ENCODE data around the gene REG1A. TPM values are rescaled to one million over a fixed set of nuclear protein-coding genes. Genes with fewer than 3 reads are reported as not detected.

REG1A gene
- total and polyA plus RNA-seq, 4 donors = 0.33 to 0.98 TPM; not detected in 2

DNA sequence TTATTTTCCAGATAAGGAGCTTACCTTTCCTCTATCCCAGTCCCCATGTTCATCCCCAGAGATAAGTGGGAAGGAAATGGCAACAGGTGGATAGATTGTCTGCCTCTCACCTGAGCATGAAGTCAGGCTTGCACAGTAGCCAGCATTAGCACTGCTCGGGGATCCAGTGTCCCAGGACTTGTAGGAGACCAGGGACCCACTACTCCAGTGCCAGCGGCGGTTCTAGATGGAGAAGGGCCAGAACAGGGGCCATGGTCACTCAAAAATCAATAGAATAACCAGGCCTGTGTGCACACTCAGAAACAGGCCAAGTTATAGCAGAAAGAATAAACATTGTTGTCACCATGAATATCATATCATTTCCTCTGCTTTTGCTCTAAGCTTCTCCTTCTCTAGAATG lies 34.9 kb upstream of the REG1A start:
- H3K4me1 ChIP-seq (ENCODE audit: control insufficient read depth in 4 of 4, insufficient read depth in 4 of 4, low read length in 3 of 4) = no peaks in the 10 kb centered on the region
- no peak overlapping the region for H3K9ac ChIP-seq (ENCODE audit: low read depth in 1 of 2, low read length in 2 of 2)
- TF ChIP-seq SP1 (IDR thresholded peaks at IDR 0.05) (no peak), FOXA1 (IDR thresholded peaks at IDR 0.05) (no peak), RXRA (IDR thresholded peaks at IDR 0.05) (no peak), JUND (IDR thresholded peaks at IDR 0.05) (no peak), TAF1 (conservative IDR thresholded peaks at IDR 0.05) (no peak), FOXA2 (IDR thresholded peaks at IDR 0.05) (no peak), HNF4A (conservative IDR thresholded peaks at IDR 0.05) (no peak)
- TF ChIP-seq, protein P1, sequence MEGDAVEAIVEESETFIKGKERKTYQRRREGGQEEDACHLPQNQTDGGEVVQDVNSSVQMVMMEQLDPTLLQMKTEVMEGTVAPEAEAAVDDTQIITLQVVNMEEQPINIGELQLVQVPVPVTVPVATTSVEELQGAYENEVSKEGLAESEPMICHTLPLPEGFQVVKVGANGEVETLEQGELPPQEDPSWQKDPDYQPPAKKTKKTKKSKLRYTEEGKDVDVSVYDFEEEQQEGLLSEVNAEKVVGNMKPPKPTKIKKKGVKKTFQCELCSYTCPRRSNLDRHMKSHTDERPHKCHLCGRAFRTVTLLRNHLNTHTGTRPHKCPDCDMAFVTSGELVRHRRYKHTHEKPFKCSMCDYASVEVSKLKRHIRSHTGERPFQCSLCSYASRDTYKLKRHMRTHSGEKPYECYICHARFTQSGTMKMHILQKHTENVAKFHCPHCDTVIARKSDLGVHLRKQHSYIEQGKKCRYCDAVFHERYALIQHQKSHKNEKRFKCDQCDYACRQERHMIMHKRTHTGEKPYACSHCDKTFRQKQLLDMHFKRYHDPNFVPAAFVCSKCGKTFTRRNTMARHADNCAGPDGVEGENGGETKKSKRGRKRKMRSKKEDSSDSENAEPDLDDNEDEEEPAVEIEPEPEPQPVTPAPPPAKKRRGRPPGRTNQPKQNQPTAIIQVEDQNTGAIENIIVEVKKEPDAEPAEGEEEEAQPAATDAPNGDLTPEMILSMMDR (IDR thresholded peaks at IDR 0.05; ENCODE audit: low read depth, low read length, missing input control) = no peak
- TF ChIP-seq, protein P2, sequence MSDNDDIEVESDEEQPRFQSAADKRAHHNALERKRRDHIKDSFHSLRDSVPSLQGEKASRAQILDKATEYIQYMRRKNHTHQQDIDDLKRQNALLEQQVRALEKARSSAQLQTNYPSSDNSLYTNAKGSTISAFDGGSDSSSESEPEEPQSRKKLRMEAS (IDR thresholded peaks at IDR 0.05) = no peak
- no peak overlapping the region for H3K4me3 ChIP-seq (ENCODE audit: low read depth in 1 of 3, low read length in 3 of 3)
- no peaks in the 10 kb centered on the region for H3K9me3 ChIP-seq (ENCODE audit: control insufficient read depth in 4 of 4, low read length in 3 of 4)
- no peaks in the 10 kb centered on the region for H3K27me3 ChIP-seq (ENCODE audit: control insufficient read depth in 4 of 4, insufficient read depth in 4 of 4, low read length in 3 of 4)
- H3K27ac ChIP-seq (ENCODE audit: low read depth in 1 of 2, low read length in 2 of 2) = no peak overlapping the region
- no peaks in the 10 kb centered on the region for H3K36me3 ChIP-seq (ENCODE audit: control insufficient read depth in 4 of 4, insufficient read depth in 3 of 4, low read depth in 1 of 4, low read length in 3 of 4)
- DNase-seq (ENCODE audit: low spot score) = no peak
- WGBS = 57% methylated on average over 3 of the region's 3 CpGs

DNA sequence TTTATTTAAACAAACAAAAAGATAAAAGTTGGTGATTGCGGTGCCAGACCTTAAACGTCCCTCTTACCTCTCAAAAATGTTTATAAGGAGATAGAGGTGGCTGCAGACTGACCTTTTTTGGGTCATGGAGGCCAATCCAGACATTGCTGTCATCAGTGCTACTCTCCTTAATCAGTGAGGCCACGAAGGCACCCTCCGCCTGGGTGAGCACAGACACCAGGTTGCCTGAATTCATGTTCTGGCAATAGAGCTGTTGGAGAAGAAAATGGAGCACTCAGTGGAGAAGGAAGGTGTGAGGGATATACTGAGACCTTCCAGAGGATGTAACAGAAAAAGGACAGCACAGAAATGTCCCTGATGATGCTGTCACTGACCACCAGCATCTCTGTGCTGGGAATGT lies 34.0 kb upstream of the REG1A start:
- no peak overlapping the region for H3K9ac ChIP-seq (ENCODE audit: low read depth in 1 of 2, low read length in 2 of 2)
- no peak overlapping the region for H3K4me3 ChIP-seq (ENCODE audit: low read depth in 1 of 3, low read length in 3 of 3)
- no peak for DNase-seq (ENCODE audit: low spot score)
- WGBS = 69% methylated on average over 4 of the region's 4 CpGs
- TF ChIP-seq, protein P2 (IDR thresholded peaks at IDR 0.05) = no peak
- TF ChIP-seq HNF4A (conservative IDR thresholded peaks at IDR 0.05) (no peak), HNF4G (IDR thresholded peaks at IDR 0.05) (no peak), JUND (IDR thresholded peaks at IDR 0.05) (no peak), GABPA (IDR thresholded peaks at IDR 0.05 in 1 of 2, conservative IDR thresholded peaks at IDR 0.05 in 1 of 2) (no peak), RAD21 (IDR thresholded peaks at IDR 0.05) (no peak), EGR1 (IDR thresholded peaks at IDR 0.05; ENCODE audit: low read depth in 2 of 2) (no peak), RXRA (IDR thresholded peaks at IDR 0.05) (no peak)
- TF ChIP-seq, protein P3, sequence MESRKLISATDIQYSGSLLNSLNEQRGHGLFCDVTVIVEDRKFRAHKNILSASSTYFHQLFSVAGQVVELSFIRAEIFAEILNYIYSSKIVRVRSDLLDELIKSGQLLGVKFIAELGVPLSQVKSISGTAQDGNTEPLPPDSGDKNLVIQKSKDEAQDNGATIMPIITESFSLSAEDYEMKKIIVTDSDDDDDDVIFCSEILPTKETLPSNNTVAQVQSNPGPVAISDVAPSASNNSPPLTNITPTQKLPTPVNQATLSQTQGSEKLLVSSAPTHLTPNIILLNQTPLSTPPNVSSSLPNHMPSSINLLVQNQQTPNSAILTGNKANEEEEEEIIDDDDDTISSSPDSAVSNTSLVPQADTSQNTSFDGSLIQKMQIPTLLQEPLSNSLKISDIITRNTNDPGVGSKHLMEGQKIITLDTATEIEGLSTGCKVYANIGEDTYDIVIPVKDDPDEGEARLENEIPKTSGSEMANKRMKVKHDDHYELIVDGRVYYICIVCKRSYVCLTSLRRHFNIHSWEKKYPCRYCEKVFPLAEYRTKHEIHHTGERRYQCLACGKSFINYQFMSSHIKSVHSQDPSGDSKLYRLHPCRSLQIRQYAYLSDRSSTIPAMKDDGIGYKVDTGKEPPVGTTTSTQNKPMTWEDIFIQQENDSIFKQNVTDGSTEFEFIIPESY (IDR thresholded peaks at IDR 0.05) = no peak
- H3K36me3 ChIP-seq (ENCODE audit: control insufficient read depth in 4 of 4, insufficient read depth in 3 of 4, low read depth in 1 of 4, low read length in 3 of 4) = no peaks in the 10 kb centered on the region
- H3K27me3 ChIP-seq (ENCODE audit: control insufficient read depth in 4 of 4, insufficient read depth in 4 of 4, low read length in 3 of 4) = no peaks in the 10 kb centered on the region
- no peak overlapping the region for H3K27ac ChIP-seq (ENCODE audit: low read depth in 1 of 2, low read length in 2 of 2)
- H3K9me3 ChIP-seq (ENCODE audit: control insufficient read depth in 4 of 4, low read length in 3 of 4) = no peaks in the 10 kb centered on the region
- no peaks in the 10 kb centered on the region for H3K4me1 ChIP-seq (ENCODE audit: control insufficient read depth in 4 of 4, insufficient read depth in 4 of 4, low read length in 3 of 4)

DNA sequence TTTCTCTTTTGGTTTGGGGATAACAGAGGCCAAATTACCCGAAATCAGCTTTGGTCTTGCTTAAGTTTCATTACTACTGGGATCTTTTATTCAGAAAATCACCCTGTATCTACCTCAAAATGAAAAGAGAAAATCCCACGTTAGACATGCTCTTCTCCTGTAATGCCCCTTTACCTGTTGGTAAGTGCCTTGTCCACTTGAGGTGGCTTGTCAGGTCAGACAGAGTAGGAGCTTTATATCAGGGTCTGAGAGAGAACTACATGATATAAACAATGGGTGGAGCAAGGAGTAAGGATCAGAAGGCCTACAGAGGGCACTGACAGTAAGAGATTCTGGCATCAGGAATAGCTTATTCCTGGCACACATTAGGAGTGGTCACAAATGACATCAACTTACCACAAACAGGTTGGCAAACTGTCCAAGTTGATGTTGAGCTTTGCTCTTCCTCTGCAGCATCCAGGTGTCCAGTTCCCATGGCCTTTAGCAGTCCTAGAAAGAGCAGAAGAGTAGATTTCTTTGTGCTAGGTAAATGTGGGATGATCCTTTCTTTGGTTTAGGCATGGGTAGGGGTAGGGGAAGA lies 32.4 kb upstream of the REG1A start, which contains the start of gene REG1B:
Gene REG1B (minus strand): TSS at position 209 of the 580 bp plus-strand sequence. CDS start 381 bp downstream, outside the sequence.
- H3K27ac ChIP-seq (ENCODE audit: low read depth in 1 of 2, low read length in 2 of 2) = no peak within 1 kb of the TSS
- no peak within 1 kb of the TSS for H3K9ac ChIP-seq (ENCODE audit: low read depth in 1 of 2, low read length in 2 of 2)
- H3K4me1 ChIP-seq (ENCODE audit: control insufficient read depth in 4 of 4, insufficient read depth in 4 of 4, low read length in 3 of 4) = no peaks in the 10 kb centered on the region
- H3K36me3 ChIP-seq (ENCODE audit: control insufficient read depth in 4 of 4, insufficient read depth in 3 of 4, low read depth in 1 of 4, low read length in 3 of 4) = no peaks in the 10 kb centered on the region
- H3K4me3 ChIP-seq (ENCODE audit: low read depth in 1 of 3, low read length in 3 of 3) = no peak within 1 kb of the TSS
- H3K9me3 ChIP-seq (ENCODE audit: control insufficient read depth in 4 of 4, low read length in 3 of 4) = no peaks in the 10 kb centered on the region
- WGBS = 48% methylated on average over 2 of the region's 2 CpGs
- no peak for DNase-seq (ENCODE audit: low spot score)
- H3K27me3 ChIP-seq (ENCODE audit: control insufficient read depth in 4 of 4, insufficient read depth in 4 of 4, low read length in 3 of 4) = no peaks in the 10 kb centered on the region
- TF ChIP-seq, protein P3 (IDR thresholded peaks at IDR 0.05) = no peak
- TF ChIP-seq HNF4G (IDR thresholded peaks at IDR 0.05) (no peak), JUND (IDR thresholded peaks at IDR 0.05) (no peak), YY1 (IDR thresholded peaks at IDR 0.05) (no peak), GABPA (IDR thresholded peaks at IDR 0.05 in 1 of 2, conservative IDR thresholded peaks at IDR 0.05 in 1 of 2) (no peak), FOXA1 (IDR thresholded peaks at IDR 0.05) (no peak), RAD21 (IDR thresholded peaks at IDR 0.05) (no peak), FOXA2 (IDR thresholded peaks at IDR 0.05) (no peak), SP1 (IDR thresholded peaks at IDR 0.05) (no peak)
- TF ChIP-seq, protein P4, sequence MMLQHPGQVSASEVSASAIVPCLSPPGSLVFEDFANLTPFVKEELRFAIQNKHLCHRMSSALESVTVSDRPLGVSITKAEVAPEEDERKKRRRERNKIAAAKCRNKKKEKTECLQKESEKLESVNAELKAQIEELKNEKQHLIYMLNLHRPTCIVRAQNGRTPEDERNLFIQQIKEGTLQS (IDR thresholded peaks at IDR 0.05) = no peak
- TF ChIP-seq, protein P5, sequence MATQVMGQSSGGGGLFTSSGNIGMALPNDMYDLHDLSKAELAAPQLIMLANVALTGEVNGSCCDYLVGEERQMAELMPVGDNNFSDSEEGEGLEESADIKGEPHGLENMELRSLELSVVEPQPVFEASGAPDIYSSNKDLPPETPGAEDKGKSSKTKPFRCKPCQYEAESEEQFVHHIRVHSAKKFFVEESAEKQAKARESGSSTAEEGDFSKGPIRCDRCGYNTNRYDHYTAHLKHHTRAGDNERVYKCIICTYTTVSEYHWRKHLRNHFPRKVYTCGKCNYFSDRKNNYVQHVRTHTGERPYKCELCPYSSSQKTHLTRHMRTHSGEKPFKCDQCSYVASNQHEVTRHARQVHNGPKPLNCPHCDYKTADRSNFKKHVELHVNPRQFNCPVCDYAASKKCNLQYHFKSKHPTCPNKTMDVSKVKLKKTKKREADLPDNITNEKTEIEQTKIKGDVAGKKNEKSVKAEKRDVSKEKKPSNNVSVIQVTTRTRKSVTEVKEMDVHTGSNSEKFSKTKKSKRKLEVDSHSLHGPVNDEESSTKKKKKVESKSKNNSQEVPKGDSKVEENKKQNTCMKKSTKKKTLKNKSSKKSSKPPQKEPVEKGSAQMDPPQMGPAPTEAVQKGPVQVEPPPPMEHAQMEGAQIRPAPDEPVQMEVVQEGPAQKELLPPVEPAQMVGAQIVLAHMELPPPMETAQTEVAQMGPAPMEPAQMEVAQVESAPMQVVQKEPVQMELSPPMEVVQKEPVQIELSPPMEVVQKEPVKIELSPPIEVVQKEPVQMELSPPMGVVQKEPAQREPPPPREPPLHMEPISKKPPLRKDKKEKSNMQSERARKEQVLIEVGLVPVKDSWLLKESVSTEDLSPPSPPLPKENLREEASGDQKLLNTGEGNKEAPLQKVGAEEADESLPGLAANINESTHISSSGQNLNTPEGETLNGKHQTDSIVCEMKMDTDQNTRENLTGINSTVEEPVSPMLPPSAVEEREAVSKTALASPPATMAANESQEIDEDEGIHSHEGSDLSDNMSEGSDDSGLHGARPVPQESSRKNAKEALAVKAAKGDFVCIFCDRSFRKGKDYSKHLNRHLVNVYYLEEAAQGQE (IDR thresholded peaks at IDR 0.05) = no peak
